Heart left ventricle (tissue), 13 donors: ENCODE results near the gene KIRREL3.

ENCODE experiments used
- CTCF ChIP-seq, 12 donors: fragments of 200-600 bp; sonication (generic) in 4 of 12; IDR thresholded peaks; one replicate each; pipeline versions ENCODE4 v1.5.0 to v1.8.0; 2018 to 2022; ENCODE audit warnings: antibody characterized with exemption in 12 of 12, mild to moderate bottlenecking in 5 of 12
- POLR2A ChIP-seq, 2 donors: fragments of 450-650 bp; IDR thresholded peaks; one replicate each; pipeline ENCODE4 v1.6.1; 2017; ENCODE audit warnings: antibody characterized with exemption in 2 of 2, mild to moderate bottlenecking in 2 of 2, moderate library complexity in 2 of 2
- donor health status: ischemic (EF 13 %, LVEDD 7.1; RV severe dilation, severe dysfunction).
- donor health status: DM: no; HTN: yes; CAD: no.
- donor health status: DM: no; HTN: no; CAD: no.
- donor health status: ischemic (EF 25% LVEDD 6.9; RV normal size, moderate dysfunction).
- donor health status: ischemic (EF 25% LVEDD 5.7; RV mildly dilated, moderate dysfunction).
- donor health status: ischemic (EF 35%, LVEDD 5.7; RV mildly dilated, moderate dysfunction).
- donor health status: nonischemic (EF 11% LVEDD 7.7; RV severe dilation, severe dysfunction).
- donor health status: DM: yes; HTN: yes; CAD: no.
- donor health status: PGD.
- donor health status: ischemic (EF 29% LVEDD 5.4; RV normal size, mild dysfunction).
- donor health status: nonischemic (EF 23%, LVEDD 6.1; RV moderate dilation, normal function).

GRCh38 chr11:126459691-126460281 is 540.8 kb downstream of the KIRREL3 start:
- TF ChIP-seq POLR2A (IDR thresholded peaks at IDR 0.05) = no peak
- no peak for TF ChIP-seq CTCF (IDR thresholded peaks at IDR 0.05)
